Measurements from ENCODE around the gene MEX3B.
"Not testable (repeated sequence)": the region's sequence is repeated elsewhere in the genome, so short reads cannot be mapped to it uniquely, and the experiment has no call there.

Gene MEX3B

DNA sequence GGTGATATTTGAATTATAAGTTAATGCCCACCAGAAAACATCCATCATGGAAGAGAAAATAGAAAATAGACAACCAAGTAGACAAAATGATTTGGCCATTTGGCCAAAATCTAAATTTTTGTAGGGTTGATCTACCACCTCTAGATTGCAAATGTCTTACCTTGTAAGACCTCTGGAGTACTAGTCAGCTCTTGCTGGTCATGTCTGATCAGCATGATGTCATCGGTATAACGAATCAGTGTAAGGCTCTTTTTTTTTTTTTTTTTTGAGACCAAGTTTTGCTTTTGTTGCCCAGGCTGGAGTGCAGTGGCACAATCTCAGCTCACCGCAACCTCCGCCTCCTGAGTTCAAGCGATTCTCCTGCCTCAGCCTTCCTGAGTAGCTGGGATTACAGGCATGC, 17.7 kb downstream of the MEX3B start:
- H3K9ac ChIP-seq (ENCODE audit: low read depth, low read length); H3K27me3 ChIP-seq (ENCODE audit: control insufficient read depth, insufficient read depth, low read length); H3K9me3 ChIP-seq (ENCODE audit: control insufficient read depth, insufficient read depth, low read length); H3K36me3 ChIP-seq (ENCODE audit: control insufficient read depth, insufficient read depth, low read length); H3K4me3 ChIP-seq (ENCODE audit: low read depth, low read length); H3K4me1 ChIP-seq (ENCODE audit: control insufficient read depth, insufficient read depth, low read length): not testable (repeated sequence)

DNA sequence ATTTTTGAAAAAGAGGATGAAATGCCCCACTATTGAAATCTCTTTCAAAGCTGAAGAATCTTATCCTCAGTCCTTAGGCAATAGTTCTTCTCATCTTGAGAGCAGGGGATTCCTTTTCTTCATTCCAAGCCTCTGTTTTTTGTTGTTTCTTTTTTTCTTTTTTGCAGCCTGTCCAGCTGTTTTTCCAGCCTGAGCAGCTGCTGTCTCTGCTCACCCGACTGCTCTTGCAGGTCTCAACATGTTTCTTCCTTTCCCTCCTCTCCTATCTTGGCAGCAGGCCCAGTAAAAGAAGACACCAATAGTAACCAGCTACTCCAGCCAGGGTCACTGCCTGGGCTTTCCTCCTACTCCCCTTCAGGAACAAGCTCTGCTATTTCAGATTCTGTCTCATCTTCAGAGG, 23.8 kb downstream of the MEX3B start:
- H3K4me1 ChIP-seq (ENCODE audit: control insufficient read depth, insufficient read depth, low read length) = no peaks in the 10 kb centered on the region
- H3K9ac ChIP-seq (ENCODE audit: low read depth, low read length) = no peak overlapping the region
- H3K36me3 ChIP-seq (ENCODE audit: control insufficient read depth, insufficient read depth, low read length) = no peaks in the 10 kb centered on the region
- H3K27me3 ChIP-seq (ENCODE audit: control insufficient read depth, insufficient read depth, low read length) = no peaks in the 10 kb centered on the region
- H3K4me3 ChIP-seq (ENCODE audit: low read depth, low read length) = no peak overlapping the region
- no peaks in the 10 kb centered on the region for H3K9me3 ChIP-seq (ENCODE audit: control insufficient read depth, insufficient read depth, low read length)

DNA sequence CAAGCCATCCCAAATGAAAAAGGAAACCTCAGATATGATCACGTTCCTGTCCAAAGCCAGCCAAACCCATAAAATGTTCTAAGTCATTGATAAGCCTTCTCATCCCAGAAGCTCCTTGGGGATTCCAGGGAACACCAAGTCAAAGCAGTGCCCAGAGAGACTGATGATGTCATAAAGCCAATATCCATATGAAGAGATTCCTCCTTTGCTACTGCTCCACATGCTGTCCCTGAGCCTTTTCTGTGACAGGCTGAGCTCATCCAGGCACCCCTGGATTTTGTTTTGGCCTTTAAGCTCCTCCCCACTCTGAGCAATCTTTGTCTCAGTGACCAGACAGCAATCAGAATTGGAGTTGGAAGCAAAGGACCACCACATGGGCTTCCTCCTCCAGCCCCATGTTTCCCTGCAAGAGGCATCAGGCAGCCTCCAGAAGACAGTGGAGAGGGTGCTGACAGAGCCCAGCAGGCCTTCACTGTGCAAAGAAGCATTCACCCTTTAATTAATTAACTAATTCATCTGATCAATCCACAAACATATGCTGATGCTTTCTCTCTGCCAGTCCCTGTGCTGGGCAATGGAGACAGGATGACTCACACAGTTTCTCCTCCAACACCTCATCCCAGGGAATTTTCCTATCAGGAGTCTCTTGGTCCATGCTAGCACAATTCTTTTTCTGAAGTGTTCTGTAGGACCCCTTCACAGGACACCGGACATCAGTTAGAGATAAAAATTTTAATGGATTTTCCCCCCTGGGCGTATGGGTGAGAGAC, 25.0 kb downstream of the MEX3B start:
- Histone ChIP-seq H3K4me3 (ENCODE audit: low read depth, low read length) (no peak overlapping the region), H3K4me1 (ENCODE audit: control insufficient read depth, insufficient read depth, low read length) (no peaks in the 10 kb centered on the region), H3K9ac (ENCODE audit: low read depth, low read length) (no peak overlapping the region), H3K9me3 (ENCODE audit: control insufficient read depth, insufficient read depth, low read length) (no peaks in the 10 kb centered on the region), H3K36me3 (ENCODE audit: control insufficient read depth, insufficient read depth, low read length) (no peaks in the 10 kb centered on the region), H3K27me3 (ENCODE audit: control insufficient read depth, insufficient read depth, low read length) (no peaks in the 10 kb centered on the region)

DNA sequence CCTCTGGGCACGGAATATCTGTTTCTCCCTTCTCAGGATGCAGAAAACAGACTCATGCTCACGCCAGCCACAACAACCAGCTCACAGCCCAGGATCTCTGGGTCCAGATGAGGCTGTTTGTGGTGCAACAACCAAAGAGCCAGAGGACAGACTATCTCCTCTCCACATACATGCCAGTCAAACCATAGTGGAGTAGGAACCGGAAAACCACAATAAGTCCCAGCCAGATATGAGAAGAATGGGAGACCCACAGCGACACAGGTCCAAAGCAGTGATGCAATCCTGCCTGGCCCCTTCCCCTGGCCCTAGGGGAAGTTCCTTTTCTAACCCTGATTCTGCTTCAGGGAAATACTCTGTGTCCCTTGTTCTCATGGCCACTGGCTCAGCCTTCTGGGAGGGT, 27.6 kb downstream of the MEX3B start:
- Histone ChIP-seq H3K9ac (ENCODE audit: low read depth, low read length) (no peak overlapping the region), H3K9me3 (ENCODE audit: control insufficient read depth, insufficient read depth, low read length) (no peaks in the 10 kb centered on the region), H3K36me3 (ENCODE audit: control insufficient read depth, insufficient read depth, low read length) (no peaks in the 10 kb centered on the region), H3K4me1 (ENCODE audit: control insufficient read depth, insufficient read depth, low read length) (no peaks in the 10 kb centered on the region), H3K27me3 (ENCODE audit: control insufficient read depth, insufficient read depth, low read length) (peaks cover 3% of the 10 kb centered on the region), H3K4me3 (ENCODE audit: low read depth, low read length) (no peak overlapping the region)

DNA sequence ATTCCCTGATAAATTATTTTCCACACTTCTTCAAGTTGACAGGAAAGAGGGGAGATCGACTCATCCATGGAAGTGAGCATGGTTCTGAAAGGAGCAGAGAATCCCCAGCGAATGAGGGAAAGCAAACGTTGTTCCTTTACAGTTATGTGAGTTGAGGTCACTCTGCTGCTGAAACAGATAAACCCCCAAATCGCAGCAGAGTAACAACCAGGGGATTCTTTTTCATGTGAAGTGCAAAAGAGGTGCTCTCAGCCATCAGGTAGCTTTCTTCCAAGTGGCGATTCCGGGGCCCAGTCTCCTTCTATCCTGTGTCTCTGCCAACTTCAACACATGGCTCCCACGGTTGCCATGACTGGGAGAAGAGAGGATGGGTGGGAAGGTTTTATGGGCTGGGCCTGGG, 28.2 kb downstream of the MEX3B start:
- no peak overlapping the region for H3K4me3 ChIP-seq (ENCODE audit: low read depth, low read length)
- no peaks in the 10 kb centered on the region for H3K9me3 ChIP-seq (ENCODE audit: control insufficient read depth, insufficient read depth, low read length)
- no peak overlapping the region for H3K9ac ChIP-seq (ENCODE audit: low read depth, low read length)
- peaks cover 3% of the 10 kb centered on the region for H3K27me3 ChIP-seq (ENCODE audit: control insufficient read depth, insufficient read depth, low read length)
- H3K36me3 ChIP-seq (ENCODE audit: control insufficient read depth, insufficient read depth, low read length) = no peaks in the 10 kb centered on the region
- no peaks in the 10 kb centered on the region for H3K4me1 ChIP-seq (ENCODE audit: control insufficient read depth, insufficient read depth, low read length)

DNA sequence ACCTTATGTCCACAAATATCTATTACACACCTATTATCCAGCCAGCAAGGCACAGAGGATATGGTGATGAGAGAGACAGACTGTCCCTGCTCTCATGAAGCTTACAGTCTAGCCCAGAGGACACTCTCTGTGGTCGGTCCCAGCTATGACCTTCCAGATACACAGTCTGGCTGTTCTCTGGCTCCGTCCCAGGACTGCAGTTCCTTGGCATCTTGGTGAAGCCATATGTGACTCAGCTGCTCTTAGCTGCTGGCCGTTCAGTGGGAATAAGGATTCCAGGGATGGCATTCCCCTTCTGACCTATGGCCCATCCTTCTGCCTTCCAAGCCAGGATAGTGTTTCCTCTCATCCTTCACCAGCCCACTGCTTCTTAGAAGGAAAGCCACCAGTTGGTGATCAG, 30.8 kb downstream of the MEX3B start:
- Histone ChIP-seq H3K4me1 (ENCODE audit: control insufficient read depth, insufficient read depth, low read length) (no peaks in the 10 kb centered on the region), H3K9ac (ENCODE audit: low read depth, low read length) (no peak overlapping the region), H3K36me3 (ENCODE audit: control insufficient read depth, insufficient read depth, low read length) (no peaks in the 10 kb centered on the region), H3K4me3 (ENCODE audit: low read depth, low read length) (no peak overlapping the region), H3K9me3 (ENCODE audit: control insufficient read depth, insufficient read depth, low read length) (no peaks in the 10 kb centered on the region), H3K27me3 (ENCODE audit: control insufficient read depth, insufficient read depth, low read length) (peaks cover 3% of the 10 kb centered on the region)

DNA sequence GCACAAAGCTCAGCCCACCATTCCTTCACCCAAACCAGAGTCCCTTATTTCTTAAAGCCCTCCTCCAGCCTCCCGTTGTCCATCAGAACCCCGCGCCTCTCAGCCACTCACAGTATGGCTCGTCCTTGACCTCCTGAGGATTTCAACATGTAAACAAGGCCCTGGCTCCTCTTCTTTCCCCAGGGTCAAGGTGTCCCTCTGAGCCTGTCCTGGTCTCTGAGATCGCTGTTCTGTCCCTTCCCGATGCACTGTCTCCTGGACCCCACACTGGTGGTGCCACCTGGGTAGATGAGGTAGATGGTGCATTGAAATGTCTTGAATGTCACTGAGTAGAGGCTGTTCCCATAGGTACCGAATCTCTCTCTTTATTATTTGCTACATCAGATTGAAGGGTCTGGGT, 32.9 kb downstream of the MEX3B start:
- no peak overlapping the region for H3K4me3 ChIP-seq (ENCODE audit: low read depth, low read length)
- peaks cover 3% of the 10 kb centered on the region for H3K27me3 ChIP-seq (ENCODE audit: control insufficient read depth, insufficient read depth, low read length)
- no peaks in the 10 kb centered on the region for H3K4me1 ChIP-seq (ENCODE audit: control insufficient read depth, insufficient read depth, low read length)
- H3K9ac ChIP-seq (ENCODE audit: low read depth, low read length) = no peak overlapping the region
- H3K9me3 ChIP-seq (ENCODE audit: control insufficient read depth, insufficient read depth, low read length) = no peaks in the 10 kb centered on the region
- no peaks in the 10 kb centered on the region for H3K36me3 ChIP-seq (ENCODE audit: control insufficient read depth, insufficient read depth, low read length)

DNA sequence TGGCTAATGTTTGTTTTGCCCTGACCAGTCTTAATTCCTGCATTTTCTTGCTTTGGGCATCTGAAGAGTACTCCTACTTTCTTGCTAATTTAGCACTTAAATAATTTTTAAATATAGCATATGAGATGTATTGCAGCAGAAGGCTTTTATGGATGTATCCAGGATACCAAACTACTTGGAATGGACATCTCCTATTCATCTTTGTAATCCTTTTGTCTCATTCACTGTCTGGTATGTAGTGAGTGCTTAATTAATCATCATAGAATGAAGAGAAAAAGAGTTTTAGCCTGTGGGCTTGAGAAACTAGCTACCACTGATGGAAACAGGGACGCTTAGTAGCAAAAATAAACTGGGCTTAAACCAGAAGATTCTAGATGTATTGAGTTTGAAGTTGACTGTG, 40.6 kb downstream of the MEX3B start:
- H3K4me1 ChIP-seq (ENCODE audit: control insufficient read depth, insufficient read depth, low read length) = no peaks in the 10 kb centered on the region
- H3K36me3 ChIP-seq (ENCODE audit: control insufficient read depth, insufficient read depth, low read length) = no peaks in the 10 kb centered on the region
- no peaks in the 10 kb centered on the region for H3K27me3 ChIP-seq (ENCODE audit: control insufficient read depth, insufficient read depth, low read length)
- no peaks in the 10 kb centered on the region for H3K9me3 ChIP-seq (ENCODE audit: control insufficient read depth, insufficient read depth, low read length)
- no peak overlapping the region for H3K4me3 ChIP-seq (ENCODE audit: low read depth, low read length)
- H3K9ac ChIP-seq (ENCODE audit: low read depth, low read length) = no peak overlapping the region

DNA sequence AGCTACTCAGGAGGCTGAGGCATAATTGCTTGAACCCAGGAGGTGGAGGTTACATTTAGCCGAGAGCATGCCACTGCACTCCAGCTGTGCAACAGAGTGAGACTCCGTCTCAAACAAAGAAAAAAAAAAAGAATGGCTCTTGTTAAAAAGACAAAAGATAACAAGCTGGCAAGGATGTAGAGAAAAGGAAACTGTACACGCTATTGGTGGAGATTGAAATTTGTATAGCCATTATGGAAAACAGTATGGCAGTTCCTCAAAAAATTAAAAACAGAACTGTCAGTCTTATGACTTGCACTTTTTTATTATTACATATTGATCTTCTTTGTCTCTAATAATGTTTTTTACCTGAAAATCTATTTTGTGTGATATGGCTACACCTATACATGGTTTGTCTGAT, 41.9 kb downstream of the MEX3B start:
- Histone ChIP-seq H3K9me3 (ENCODE audit: control insufficient read depth, insufficient read depth, low read length) (no peaks in the 10 kb centered on the region), H3K4me3 (ENCODE audit: low read depth, low read length) (no peak overlapping the region), H3K36me3 (ENCODE audit: control insufficient read depth, insufficient read depth, low read length) (no peaks in the 10 kb centered on the region), H3K9ac (ENCODE audit: low read depth, low read length) (no peak overlapping the region), H3K4me1 (ENCODE audit: control insufficient read depth, insufficient read depth, low read length) (no peaks in the 10 kb centered on the region), H3K27me3 (ENCODE audit: control insufficient read depth, insufficient read depth, low read length) (no peaks in the 10 kb centered on the region)

DNA sequence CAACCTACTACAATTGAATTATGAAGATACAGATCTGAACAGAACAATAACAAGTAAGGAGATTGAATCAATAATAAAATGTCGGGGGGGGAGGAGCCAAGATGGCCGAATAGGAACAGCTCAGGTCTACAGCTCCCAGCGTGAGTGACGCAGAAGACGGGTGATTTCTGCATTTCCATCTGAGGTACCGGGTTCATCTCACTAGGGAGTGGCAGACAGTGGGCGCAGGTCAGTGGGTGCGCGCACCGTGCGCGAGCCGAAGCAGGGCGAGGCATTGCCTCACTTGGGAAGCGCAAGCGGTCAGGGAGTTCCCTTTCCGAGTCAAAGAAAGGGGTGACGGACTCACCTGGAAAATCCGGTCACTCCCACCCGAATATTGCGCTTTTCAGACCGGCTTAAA, 50.7 kb downstream of the MEX3B start:
- not testable (repeated sequence) for H3K27me3 ChIP-seq (ENCODE audit: control insufficient read depth, insufficient read depth, low read length); H3K36me3 ChIP-seq (ENCODE audit: control insufficient read depth, insufficient read depth, low read length); H3K9me3 ChIP-seq (ENCODE audit: control insufficient read depth, insufficient read depth, low read length); H3K4me1 ChIP-seq (ENCODE audit: control insufficient read depth, insufficient read depth, low read length); H3K9ac ChIP-seq (ENCODE audit: low read depth, low read length)
- peak overlapping the region; percentile 53 for H3K4me3 ChIP-seq (ENCODE audit: low read depth, low read length)

DNA sequence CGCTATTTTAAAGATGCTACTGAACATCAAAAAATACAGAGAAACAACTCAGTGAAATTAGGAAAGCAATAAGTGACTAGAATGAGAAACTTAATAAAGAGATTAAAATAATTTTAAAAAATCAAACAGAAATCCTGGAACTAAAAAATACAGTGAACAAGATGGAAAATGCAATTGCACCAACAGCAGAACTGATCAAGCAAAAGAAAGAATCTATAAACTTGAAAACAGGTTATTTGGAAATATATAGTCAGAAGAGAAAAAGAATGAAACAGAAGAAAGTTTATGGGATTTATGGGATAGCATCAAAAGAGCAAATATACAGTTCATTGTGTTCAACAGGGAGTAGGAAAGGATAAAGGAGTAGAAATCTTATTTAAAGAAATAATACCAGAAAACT, 53.3 kb downstream of the MEX3B start:
- no peaks in the 10 kb centered on the region for H3K9me3 ChIP-seq (ENCODE audit: control insufficient read depth, insufficient read depth, low read length)
- H3K27me3 ChIP-seq (ENCODE audit: control insufficient read depth, insufficient read depth, low read length) = no peaks in the 10 kb centered on the region
- no peak overlapping the region for H3K4me3 ChIP-seq (ENCODE audit: low read depth, low read length)
- H3K9ac ChIP-seq (ENCODE audit: low read depth, low read length) = no peak overlapping the region
- no peaks in the 10 kb centered on the region for H3K36me3 ChIP-seq (ENCODE audit: control insufficient read depth, insufficient read depth, low read length)
- H3K4me1 ChIP-seq (ENCODE audit: control insufficient read depth, insufficient read depth, low read length) = no peaks in the 10 kb centered on the region
